PC-3 (cell line): ENCODE results near the gene RNF148. TPM values are rescaled to one million over a fixed set of nuclear protein-coding genes. Genes with fewer than 3 reads are reported as not detected.

ENCODE experiments used
- ATAC-seq: fragments of 200-7000 bp; cut with Tn5 transposase; 2 replicates; pipeline ENCODE4 v1.9.1; 2020; ENCODE audit warnings: mild to moderate bottlenecking, moderate library complexity
- BruUV-seq: library from RNA; stranded (reverse); fragments of 400-500 nt; replicated peaks from 2 replicates; lab custom pipeline; 2021; lab: Mats Ljungman, UMichigan
- CTCF ChIA-PET: fragments of 300-600 bp; sonication (Branson Sonifier 250); formaldehyde crosslinking; loops from one replicate; lab custom pipeline; 2022; ENCODE audit warnings: antibody characterized with exemption; lab: Charles Lee
- POLR2A ChIA-PET: fragments of 300-600 bp; sonication (Branson Sonifier 250); formaldehyde crosslinking; loops from one replicate; lab custom pipeline; 2022; ENCODE audit warnings: antibody characterized with exemption; ENCODE audit not compliant: unreplicated experiment; lab: Charles Lee
- DNase-seq: peaks from one replicate; pipeline ENCODE4 v3.0.0-alpha.2; 2015
- H2AFZ ChIP-seq: fragments of 300-600 bp; sonication (generic); 2 replicates; pipeline ENCODE4 v1.6.0; 2016; ENCODE audit warnings: antibody characterized with exemption, low read length
- H3F3A ChIP-seq: fragments of 300-600 bp; sonication (generic); one replicate; pipeline ENCODE4 v1.6.0; 2017; ENCODE audit warnings: antibody characterized with exemption, low read length, control low read depth, mild to moderate bottlenecking; ENCODE audit not compliant: unreplicated experiment
- H3K27ac ChIP-seq: fragments of 300-600 bp; sonication (generic); 2 replicates; pipeline ENCODE4 v1.5.1; 2016; ENCODE audit warnings: mild to moderate bottlenecking, low read length
- H3K27me3 ChIP-seq: fragments of 300-600 bp; sonication (generic); 2 replicates; pipeline ENCODE4 v1.6.1; 2016; ENCODE audit warnings: low read length, mixed read lengths
- H3K36me3 ChIP-seq: fragments of 300-600 bp; sonication (generic); 2 replicates; pipeline ENCODE4 v1.6.1; 2016; ENCODE audit warnings: low read depth, mixed run types, low read length, mixed read lengths
- H3K4me1 ChIP-seq: fragments of 300-600 bp; sonication (generic); 2 replicates; pipeline ENCODE4 v1.5.1; 2016; ENCODE audit warnings: low read length; ENCODE audit not compliant: insufficient read depth
- H3K4me2 ChIP-seq: fragments of 300-600 bp; sonication (generic); 2 replicates; pipeline ENCODE4 v1.6.0; 2016; ENCODE audit warnings: low read length
- H3K4me3 ChIP-seq: fragments of 300-600 bp; sonication (generic); 2 replicates; pipeline ENCODE4 v1.5.1; 2016; ENCODE audit warnings: mild to moderate bottlenecking, low read length, mixed read lengths
- H3K79me2 ChIP-seq: fragments of 300-600 bp; sonication (generic); 2 replicates; pipeline ENCODE4 v1.6.1; 2017; ENCODE audit warnings: low read length, mixed read lengths
- H3K9ac ChIP-seq: fragments of 300-600 bp; sonication (generic); 2 replicates; pipeline ENCODE4 v1.6.0; 2016; ENCODE audit warnings: mild to moderate bottlenecking, low read length
- H3K9me2 ChIP-seq: fragments of 300-600 bp; sonication (generic); replicated peaks from 2 replicates; pipeline ENCODE4 v1.6.1; 2016; ENCODE audit warnings: mixed run types, low read length, mixed read lengths
- H3K9me3 ChIP-seq: fragments of 300-600 bp; sonication (generic); 2 replicates; pipeline ENCODE4 v1.6.1; 2016; ENCODE audit warnings: low read length, mixed read lengths
- H4K20me1 ChIP-seq: fragments of 300-600 bp; sonication (generic); 2 replicates; pipeline ENCODE4 v1.6.1; 2016; ENCODE audit warnings: low read length, mixed read lengths
- EZH2 ChIP-seq: fragments of 300-600 bp; sonication (generic); IDR thresholded peaks from one replicate; pipeline ENCODE4 v1.6.1; 2017; ENCODE audit warnings: antibody characterized with exemption, mild to moderate bottlenecking, low read length; ENCODE audit not compliant: unreplicated experiment
- EZH2phosphoT487 ChIP-seq: fragments of 300-600 bp; sonication (generic); IDR thresholded peaks from 2 replicates; pipeline ENCODE4 v1.6.1; 2018; ENCODE audit warnings: mild to moderate bottlenecking, antibody characterized with exemption, low read length, borderline replicate concordance
- intact Hi-C: fragments of 100-400 bp; cut with micrococcal nuclease; formaldehyde crosslinking; loops from 2 replicates; pipeline ENCODE4 v1.9.0; 2023
- total RNA-seq: library from RNA; depleted of rRNA; stranded (reverse); fragments of >200 nt; gene quantifications from 2 replicates; pipeline ENCODE4 v1.2.3, GENCODE V29; 2014
- TF ChIP-seq, protein P1 (sequence below): fragments of 300-600 bp; sonication (generic); conservative IDR thresholded peaks from 2 replicates; pipeline ENCODE4 v1.5.1; 2017; ENCODE audit warnings: antibody characterized with exemption, low read depth, mild to moderate bottlenecking, low read length

The RNF148 gene
- total RNA-seq, 1 experiment from 2014 or later: 2.0 TPM

DNA sequence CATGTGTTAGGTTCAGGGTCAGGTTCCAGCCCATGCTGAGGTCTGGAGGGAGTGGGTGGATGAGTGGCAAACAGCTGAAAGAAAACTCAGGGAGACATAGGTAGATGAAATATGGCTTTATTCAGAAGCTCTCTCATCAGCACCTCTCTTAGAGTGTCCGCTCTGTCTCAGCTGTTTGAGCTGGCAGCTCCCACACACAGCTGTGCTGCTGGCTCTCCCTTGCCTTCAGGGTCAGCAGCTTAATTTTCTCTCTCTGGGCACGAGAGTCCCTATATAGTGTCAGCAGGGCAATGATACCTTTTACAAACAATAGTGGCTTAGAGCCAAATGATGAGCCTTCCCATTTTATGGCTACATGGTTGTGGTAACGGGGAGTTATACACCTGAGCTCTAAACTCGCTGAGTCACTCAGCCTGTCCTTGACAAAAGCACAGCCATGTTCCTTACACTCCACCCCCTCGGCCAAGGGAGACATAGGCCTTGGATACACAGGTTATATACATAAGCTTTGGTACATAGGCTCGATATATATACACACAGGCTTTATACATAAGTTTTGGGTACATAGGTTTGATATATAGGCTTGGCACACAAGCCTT lies 14.2 kb downstream of the RNF148 start:
- Histone ChIP-seq H2AFZ (no peak overlapping the region), H3K4me3 (no peak overlapping the region), H3K9me3 (no peaks in the 10 kb centered on the region), H3K9ac (no peak overlapping the region), H3K9me2 (no peaks in the 10 kb centered on the region), H3K27me3 (no peaks in the 10 kb centered on the region), H3K4me2 (no peak overlapping the region), H3K4me1 (no peaks in the 10 kb centered on the region), H4K20me1 (no peaks in the 10 kb centered on the region), H3K36me3 (no peaks in the 10 kb centered on the region), H3K27ac (no peak overlapping the region), H3K79me2 (no peaks in the 10 kb centered on the region), H3F3A (no peaks in the 10 kb centered on the region)
- ChIA-PET CTCF (no interaction called here), POLR2A (no interaction called here)
- BruUV-seq: no TSS peak
- ATAC-seq (no peak), DNase-seq (peak; percentile 6)
- TF ChIP-seq, protein P1, sequence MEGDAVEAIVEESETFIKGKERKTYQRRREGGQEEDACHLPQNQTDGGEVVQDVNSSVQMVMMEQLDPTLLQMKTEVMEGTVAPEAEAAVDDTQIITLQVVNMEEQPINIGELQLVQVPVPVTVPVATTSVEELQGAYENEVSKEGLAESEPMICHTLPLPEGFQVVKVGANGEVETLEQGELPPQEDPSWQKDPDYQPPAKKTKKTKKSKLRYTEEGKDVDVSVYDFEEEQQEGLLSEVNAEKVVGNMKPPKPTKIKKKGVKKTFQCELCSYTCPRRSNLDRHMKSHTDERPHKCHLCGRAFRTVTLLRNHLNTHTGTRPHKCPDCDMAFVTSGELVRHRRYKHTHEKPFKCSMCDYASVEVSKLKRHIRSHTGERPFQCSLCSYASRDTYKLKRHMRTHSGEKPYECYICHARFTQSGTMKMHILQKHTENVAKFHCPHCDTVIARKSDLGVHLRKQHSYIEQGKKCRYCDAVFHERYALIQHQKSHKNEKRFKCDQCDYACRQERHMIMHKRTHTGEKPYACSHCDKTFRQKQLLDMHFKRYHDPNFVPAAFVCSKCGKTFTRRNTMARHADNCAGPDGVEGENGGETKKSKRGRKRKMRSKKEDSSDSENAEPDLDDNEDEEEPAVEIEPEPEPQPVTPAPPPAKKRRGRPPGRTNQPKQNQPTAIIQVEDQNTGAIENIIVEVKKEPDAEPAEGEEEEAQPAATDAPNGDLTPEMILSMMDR: no peak
- TF ChIP-seq EZH2 (no peak), EZH2phosphoT487 (no peak)
- intact Hi-C loops: no loop called here

DNA sequence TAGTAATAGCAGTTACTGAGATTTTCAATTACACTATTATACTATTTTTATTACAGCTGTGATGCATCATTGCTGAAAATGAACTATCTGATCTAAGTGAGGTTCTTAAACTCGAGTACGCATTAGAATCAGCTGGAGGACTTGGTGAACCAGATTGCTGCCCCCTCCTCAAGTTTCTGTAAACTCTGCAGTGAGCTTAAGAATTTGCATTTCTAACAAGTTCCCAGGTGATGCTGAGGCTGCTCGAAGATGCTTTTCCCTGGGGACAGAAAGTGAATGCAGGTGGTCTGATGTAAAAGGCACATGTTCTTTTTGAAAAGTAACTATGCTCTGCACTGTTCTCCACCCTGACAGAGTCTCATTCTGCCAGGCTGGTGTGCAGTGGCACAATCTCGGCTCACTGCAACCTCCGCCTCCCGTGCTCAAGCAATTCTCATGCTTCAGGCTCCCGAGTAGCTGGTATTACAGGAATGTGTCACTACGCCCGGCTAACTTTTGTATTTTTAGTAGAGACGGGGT lies 16.3 kb downstream of the RNF148 start:
- no peak overlapping the region for H3K4me2 ChIP-seq
- TF ChIP-seq, protein P1: no peak
- TF ChIP-seq EZH2phosphoT487: no peak
- TF ChIP-seq EZH2: no peak
- DNase-seq: no peak
- CTCF ChIA-PET: no interaction called here
- no TSS peak for BruUV-seq
- no peak for ATAC-seq
- no peaks in the 10 kb centered on the region for H3K79me2 ChIP-seq
- no peaks in the 10 kb centered on the region for H3F3A ChIP-seq
- H3K27ac ChIP-seq: no peak overlapping the region
- H3K4me1 ChIP-seq: no peaks in the 10 kb centered on the region
- no peaks in the 10 kb centered on the region for H3K9me3 ChIP-seq
- H2AFZ ChIP-seq: no peak overlapping the region
- H3K36me3 ChIP-seq: no peaks in the 10 kb centered on the region
- H3K4me3 ChIP-seq: no peak overlapping the region
- POLR2A ChIA-PET: no interaction called here
- H3K9me2 ChIP-seq: no peaks in the 10 kb centered on the region
- intact Hi-C loops: no loop called here
- H3K9ac ChIP-seq: no peak overlapping the region
- no peaks in the 10 kb centered on the region for H4K20me1 ChIP-seq
- no peaks in the 10 kb centered on the region for H3K27me3 ChIP-seq

DNA sequence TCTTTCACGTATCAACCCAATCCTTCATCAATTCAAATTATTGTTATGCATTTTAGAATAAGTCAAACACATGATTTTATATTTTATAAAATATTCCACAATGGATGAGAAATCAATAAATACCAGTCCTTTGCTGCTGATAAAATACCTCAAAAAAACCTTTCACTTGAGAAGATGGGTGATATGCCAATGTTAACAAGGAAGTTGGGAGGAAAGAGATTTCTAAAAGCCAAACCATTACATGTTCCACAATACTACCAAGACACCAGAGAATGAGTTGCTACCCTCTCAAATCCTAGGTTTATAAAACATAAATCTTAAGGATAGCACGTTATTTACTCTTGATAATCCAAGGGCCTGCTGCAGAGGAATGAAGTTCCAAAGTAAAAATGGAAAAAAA lies 18.2 kb downstream of the RNF148 start:
- no peaks in the 10 kb centered on the region for H3K9me2 ChIP-seq
- TF ChIP-seq, protein P1: no peak
- TF ChIP-seq EZH2: no peak
- TF ChIP-seq EZH2phosphoT487: no peak
- BruUV-seq: no TSS peak
- no peak overlapping the region for H2AFZ ChIP-seq
- no peak overlapping the region for H3K4me3 ChIP-seq
- no peaks in the 10 kb centered on the region; the same call in 1 of the 2 replicates for H3K4me1 ChIP-seq
- H3K9ac ChIP-seq: no peak overlapping the region
- H3K79me2 ChIP-seq: no peaks in the 10 kb centered on the region
- H3K27ac ChIP-seq: no peak overlapping the region
- intact Hi-C loops: no loop called here
- no peaks in the 10 kb centered on the region for H3K27me3 ChIP-seq
- H3K36me3 ChIP-seq: no peaks in the 10 kb centered on the region
- POLR2A ChIA-PET: no interaction called here
- H3F3A ChIP-seq: no peaks in the 10 kb centered on the region
- no peaks in the 10 kb centered on the region for H3K9me3 ChIP-seq
- no peak overlapping the region for H3K4me2 ChIP-seq
- ATAC-seq: no peak
- no peak for DNase-seq
- CTCF ChIA-PET: no interaction called here
- no peaks in the 10 kb centered on the region for H4K20me1 ChIP-seq
